ENCODE results near the gene SMARCAD1.

The SMARCAD1 gene, protein sequence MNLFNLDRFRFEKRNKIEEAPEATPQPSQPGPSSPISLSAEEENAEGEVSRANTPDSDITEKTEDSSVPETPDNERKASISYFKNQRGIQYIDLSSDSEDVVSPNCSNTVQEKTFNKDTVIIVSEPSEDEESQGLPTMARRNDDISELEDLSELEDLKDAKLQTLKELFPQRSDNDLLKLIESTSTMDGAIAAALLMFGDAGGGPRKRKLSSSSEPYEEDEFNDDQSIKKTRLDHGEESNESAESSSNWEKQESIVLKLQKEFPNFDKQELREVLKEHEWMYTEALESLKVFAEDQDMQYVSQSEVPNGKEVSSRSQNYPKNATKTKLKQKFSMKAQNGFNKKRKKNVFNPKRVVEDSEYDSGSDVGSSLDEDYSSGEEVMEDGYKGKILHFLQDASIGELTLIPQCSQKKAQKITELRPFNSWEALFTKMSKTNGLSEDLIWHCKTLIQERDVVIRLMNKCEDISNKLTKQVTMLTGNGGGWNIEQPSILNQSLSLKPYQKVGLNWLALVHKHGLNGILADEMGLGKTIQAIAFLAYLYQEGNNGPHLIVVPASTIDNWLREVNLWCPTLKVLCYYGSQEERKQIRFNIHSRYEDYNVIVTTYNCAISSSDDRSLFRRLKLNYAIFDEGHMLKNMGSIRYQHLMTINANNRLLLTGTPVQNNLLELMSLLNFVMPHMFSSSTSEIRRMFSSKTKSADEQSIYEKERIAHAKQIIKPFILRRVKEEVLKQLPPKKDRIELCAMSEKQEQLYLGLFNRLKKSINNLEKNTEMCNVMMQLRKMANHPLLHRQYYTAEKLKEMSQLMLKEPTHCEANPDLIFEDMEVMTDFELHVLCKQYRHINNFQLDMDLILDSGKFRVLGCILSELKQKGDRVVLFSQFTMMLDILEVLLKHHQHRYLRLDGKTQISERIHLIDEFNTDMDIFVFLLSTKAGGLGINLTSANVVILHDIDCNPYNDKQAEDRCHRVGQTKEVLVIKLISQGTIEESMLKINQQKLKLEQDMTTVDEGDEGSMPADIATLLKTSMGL

DNA sequence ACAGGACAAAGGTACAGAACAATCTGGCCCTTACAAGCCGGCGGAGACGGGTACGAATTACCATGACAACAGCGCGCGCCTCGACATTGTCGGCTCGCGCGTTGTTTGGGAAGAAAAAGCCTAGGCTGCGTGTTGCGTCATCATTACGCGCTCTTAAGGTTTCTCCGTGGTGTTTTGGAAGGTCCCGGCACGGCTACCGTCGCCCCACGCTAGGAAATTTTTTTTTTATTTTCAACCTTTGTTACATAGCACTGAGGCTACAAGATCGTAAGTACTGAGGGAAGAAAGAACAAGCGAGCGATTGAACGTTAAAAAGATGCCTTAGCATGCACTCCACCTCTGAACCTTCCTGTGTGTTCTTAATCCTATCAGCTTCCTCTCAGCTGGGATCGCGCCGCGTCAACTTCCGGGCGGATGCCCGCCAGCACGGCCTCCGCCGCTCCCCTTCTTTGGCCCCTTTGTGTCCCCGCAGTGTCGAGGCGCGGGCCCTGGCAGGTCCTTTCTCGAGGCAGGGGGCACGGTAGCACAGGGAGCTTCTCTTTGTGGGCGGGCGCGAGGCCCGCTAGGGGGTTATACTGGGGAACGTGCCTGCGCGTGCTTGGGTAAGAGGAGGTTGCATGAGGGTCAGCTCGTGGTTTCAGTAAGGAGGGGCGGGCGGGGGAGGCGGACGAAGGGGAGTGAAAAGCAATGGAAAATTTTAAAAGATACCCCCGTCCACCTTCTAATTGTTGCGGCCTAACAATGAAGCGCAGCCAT lies at the start of gene SMARCAD1:
SMARCAD1 (plus strand) TSS at position 397 of the 756 bp plus-strand sequence. CDS start 530 bp downstream, outside the sequence.
- TF ChIP-seq, protein P1, sequence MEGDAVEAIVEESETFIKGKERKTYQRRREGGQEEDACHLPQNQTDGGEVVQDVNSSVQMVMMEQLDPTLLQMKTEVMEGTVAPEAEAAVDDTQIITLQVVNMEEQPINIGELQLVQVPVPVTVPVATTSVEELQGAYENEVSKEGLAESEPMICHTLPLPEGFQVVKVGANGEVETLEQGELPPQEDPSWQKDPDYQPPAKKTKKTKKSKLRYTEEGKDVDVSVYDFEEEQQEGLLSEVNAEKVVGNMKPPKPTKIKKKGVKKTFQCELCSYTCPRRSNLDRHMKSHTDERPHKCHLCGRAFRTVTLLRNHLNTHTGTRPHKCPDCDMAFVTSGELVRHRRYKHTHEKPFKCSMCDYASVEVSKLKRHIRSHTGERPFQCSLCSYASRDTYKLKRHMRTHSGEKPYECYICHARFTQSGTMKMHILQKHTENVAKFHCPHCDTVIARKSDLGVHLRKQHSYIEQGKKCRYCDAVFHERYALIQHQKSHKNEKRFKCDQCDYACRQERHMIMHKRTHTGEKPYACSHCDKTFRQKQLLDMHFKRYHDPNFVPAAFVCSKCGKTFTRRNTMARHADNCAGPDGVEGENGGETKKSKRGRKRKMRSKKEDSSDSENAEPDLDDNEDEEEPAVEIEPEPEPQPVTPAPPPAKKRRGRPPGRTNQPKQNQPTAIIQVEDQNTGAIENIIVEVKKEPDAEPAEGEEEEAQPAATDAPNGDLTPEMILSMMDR (conservative IDR thresholded peaks at IDR 0.05), result no peak
- peak within 1 kb of the TSS; percentile 89 for H3K27ac ChIP-seq

DNA sequence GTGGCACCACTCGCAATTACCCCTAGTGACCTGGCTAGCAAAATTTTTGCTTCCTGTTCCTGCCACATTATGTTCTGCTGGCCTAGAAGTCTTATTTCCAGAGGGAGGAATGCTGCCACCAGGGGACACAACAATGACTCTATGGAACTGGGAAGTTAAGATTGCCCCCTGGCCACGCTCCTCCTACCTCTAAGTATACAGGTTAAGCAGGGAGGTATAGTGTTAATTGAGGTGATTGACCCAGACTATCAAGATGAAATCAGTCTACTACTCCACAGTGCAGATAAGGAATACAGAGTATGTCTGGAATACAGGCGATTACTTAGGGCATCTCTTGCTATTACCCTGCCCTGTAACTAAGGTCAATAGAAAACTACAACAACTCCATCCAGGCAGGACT lies 48.8 kb upstream of the SMARCAD1 start:
- no peak overlapping the region for H3K27ac ChIP-seq
- TF ChIP-seq, protein P1 (conservative IDR thresholded peaks at IDR 0.05), result no peak

DNA sequence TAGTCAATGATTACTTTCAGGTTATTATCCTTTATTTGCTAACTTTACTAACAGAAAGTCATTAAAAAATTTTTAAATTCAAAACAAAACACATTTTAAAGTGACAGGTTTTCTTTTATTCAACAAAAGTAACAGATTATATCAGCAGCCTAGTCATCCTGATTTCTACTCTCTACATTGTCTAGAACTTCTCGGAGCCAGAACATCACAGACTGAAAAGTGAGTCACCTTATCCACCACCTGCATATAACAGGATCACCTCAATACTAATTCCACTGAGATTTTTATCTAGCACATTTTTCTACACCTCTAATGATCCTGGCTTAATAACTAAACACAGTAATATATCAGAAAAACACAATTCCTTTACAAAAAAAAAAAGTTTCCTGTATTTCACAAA lies 47.9 kb upstream of the SMARCAD1 start:
- TF ChIP-seq, protein P1 (conservative IDR thresholded peaks at IDR 0.05), result no peak

DNA sequence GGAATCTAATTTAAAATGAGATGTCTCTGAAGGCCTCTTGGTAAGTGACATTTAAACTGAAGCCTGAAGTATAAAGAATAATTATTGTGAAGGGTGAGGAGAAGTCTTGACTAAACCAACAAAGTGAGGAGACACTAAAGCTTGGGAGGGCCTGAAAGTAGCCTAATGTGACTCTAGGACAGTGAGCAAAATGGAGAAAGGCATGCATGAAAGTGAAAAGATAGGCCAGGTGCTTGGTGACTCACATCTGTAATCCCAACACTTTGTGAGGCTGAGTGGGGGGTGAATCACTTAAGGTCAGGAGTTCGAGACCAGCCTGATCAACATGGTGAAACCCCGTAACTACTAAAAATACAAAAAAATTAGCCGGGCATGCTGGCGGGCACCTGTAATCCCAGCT lies 46.9 kb upstream of the SMARCAD1 start:
- H3K27ac ChIP-seq, result no peak overlapping the region
- TF ChIP-seq, protein P1 (conservative IDR thresholded peaks at IDR 0.05), result no peak

More for the DNA sequence above, 47.9 kb upstream of the SMARCAD1 start:
- H3K27ac ChIP-seq, result no peak overlapping the region

DNA sequence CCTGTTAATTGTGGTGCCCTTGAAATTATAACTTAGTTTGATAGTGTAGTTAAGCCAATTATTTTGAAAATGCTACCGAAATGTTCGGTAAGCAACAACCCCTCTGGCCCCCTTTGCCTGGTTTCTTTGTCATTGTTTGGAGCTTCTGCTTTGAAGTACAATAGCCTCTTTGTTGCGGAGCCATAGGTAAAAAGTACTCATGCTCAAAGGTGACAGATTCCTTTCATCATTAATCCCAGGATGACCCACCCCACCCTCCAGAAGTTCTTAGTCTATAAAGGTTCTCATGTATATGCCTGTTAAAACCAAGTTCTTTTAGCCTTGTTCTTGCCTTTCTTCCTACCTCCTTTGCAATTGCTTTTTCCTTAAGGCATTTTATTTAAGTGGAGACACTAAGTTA lies 42.4 kb upstream of the SMARCAD1 start:
- TF ChIP-seq, protein P1 (conservative IDR thresholded peaks at IDR 0.05), result no peak
- H3K27ac ChIP-seq, result peak overlapping the region; percentile 63; the same call in 1 of the 2 replicates

DNA sequence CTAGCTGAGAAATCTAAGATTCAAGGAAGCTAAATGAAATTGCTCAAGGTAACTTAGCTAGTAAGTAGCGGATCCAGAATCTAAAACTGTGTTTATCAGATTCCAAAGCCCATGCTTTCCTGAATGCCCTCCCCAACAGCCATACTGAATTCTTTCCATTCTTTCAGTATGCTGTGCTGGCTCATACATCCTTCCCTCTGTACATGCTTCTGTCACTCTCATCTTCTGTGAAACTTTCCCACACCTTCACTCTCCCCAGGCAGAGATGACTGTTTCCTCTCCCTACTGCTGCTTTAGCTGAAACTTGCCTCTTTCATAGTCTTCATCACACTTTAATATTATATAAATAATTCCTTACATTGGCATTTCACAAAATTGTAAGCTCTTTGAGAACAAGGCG lies 39.3 kb upstream of the SMARCAD1 start:
- TF ChIP-seq, protein P1 (conservative IDR thresholded peaks at IDR 0.05), result no peak
- no peak overlapping the region for H3K27ac ChIP-seq
